PC-3 (cell line): ENCODE data around the gene MRAS. TPM values are rescaled to one million over a fixed set of nuclear protein-coding genes. Genes with fewer than 3 reads are reported as not detected.

Experiments used
- ATAC-seq: fragments of 200-7000 bp; cut with Tn5 transposase; 2 replicates; pipeline ENCODE4 v1.9.1; 2020; ENCODE audit warnings: mild to moderate bottlenecking, moderate library complexity
- BruUV-seq: library from RNA; stranded (reverse); fragments of 400-500 nt; replicated peaks from 2 replicates; lab custom pipeline; 2021; lab: Mats Ljungman, UMichigan
- CTCF ChIA-PET: fragments of 300-600 bp; sonication (Branson Sonifier 250); formaldehyde crosslinking; loops from one replicate; lab custom pipeline; 2022; ENCODE audit warnings: antibody characterized with exemption; lab: Charles Lee
- POLR2A ChIA-PET: fragments of 300-600 bp; sonication (Branson Sonifier 250); formaldehyde crosslinking; loops from one replicate; lab custom pipeline; 2022; ENCODE audit warnings: antibody characterized with exemption; ENCODE audit not compliant: unreplicated experiment; lab: Charles Lee
- DNase-seq: peaks from one replicate; pipeline ENCODE4 v3.0.0-alpha.2; 2015
- H2AFZ ChIP-seq: fragments of 300-600 bp; sonication (generic); 2 replicates; pipeline ENCODE4 v1.6.0; 2016; ENCODE audit warnings: antibody characterized with exemption, low read length
- H3F3A ChIP-seq: fragments of 300-600 bp; sonication (generic); one replicate; pipeline ENCODE4 v1.6.0; 2017; ENCODE audit warnings: antibody characterized with exemption, low read length, control low read depth, mild to moderate bottlenecking; ENCODE audit not compliant: unreplicated experiment
- H3K27ac ChIP-seq: fragments of 300-600 bp; sonication (generic); 2 replicates; pipeline ENCODE4 v1.5.1; 2016; ENCODE audit warnings: mild to moderate bottlenecking, low read length
- H3K27me3 ChIP-seq: fragments of 300-600 bp; sonication (generic); 2 replicates; pipeline ENCODE4 v1.6.1; 2016; ENCODE audit warnings: low read length, mixed read lengths
- H3K36me3 ChIP-seq: fragments of 300-600 bp; sonication (generic); 2 replicates; pipeline ENCODE4 v1.6.1; 2016; ENCODE audit warnings: low read depth, mixed run types, low read length, mixed read lengths
- H3K4me1 ChIP-seq: fragments of 300-600 bp; sonication (generic); 2 replicates; pipeline ENCODE4 v1.5.1; 2016; ENCODE audit warnings: low read length; ENCODE audit not compliant: insufficient read depth
- H3K4me2 ChIP-seq: fragments of 300-600 bp; sonication (generic); 2 replicates; pipeline ENCODE4 v1.6.0; 2016; ENCODE audit warnings: low read length
- H3K4me3 ChIP-seq: fragments of 300-600 bp; sonication (generic); 2 replicates; pipeline ENCODE4 v1.5.1; 2016; ENCODE audit warnings: mild to moderate bottlenecking, low read length, mixed read lengths
- H3K79me2 ChIP-seq: fragments of 300-600 bp; sonication (generic); 2 replicates; pipeline ENCODE4 v1.6.1; 2017; ENCODE audit warnings: low read length, mixed read lengths
- H3K9ac ChIP-seq: fragments of 300-600 bp; sonication (generic); 2 replicates; pipeline ENCODE4 v1.6.0; 2016; ENCODE audit warnings: mild to moderate bottlenecking, low read length
- H3K9me2 ChIP-seq: fragments of 300-600 bp; sonication (generic); replicated peaks from 2 replicates; pipeline ENCODE4 v1.6.1; 2016; ENCODE audit warnings: mixed run types, low read length, mixed read lengths
- H3K9me3 ChIP-seq: fragments of 300-600 bp; sonication (generic); 2 replicates; pipeline ENCODE4 v1.6.1; 2016; ENCODE audit warnings: low read length, mixed read lengths
- H4K20me1 ChIP-seq: fragments of 300-600 bp; sonication (generic); 2 replicates; pipeline ENCODE4 v1.6.1; 2016; ENCODE audit warnings: low read length, mixed read lengths
- EZH2 ChIP-seq: fragments of 300-600 bp; sonication (generic); IDR thresholded peaks from one replicate; pipeline ENCODE4 v1.6.1; 2017; ENCODE audit warnings: antibody characterized with exemption, mild to moderate bottlenecking, low read length; ENCODE audit not compliant: unreplicated experiment
- EZH2phosphoT487 ChIP-seq: fragments of 300-600 bp; sonication (generic); IDR thresholded peaks from 2 replicates; pipeline ENCODE4 v1.6.1; 2018; ENCODE audit warnings: mild to moderate bottlenecking, antibody characterized with exemption, low read length, borderline replicate concordance
- intact Hi-C: fragments of 100-400 bp; cut with micrococcal nuclease; formaldehyde crosslinking; loops from 2 replicates; pipeline ENCODE4 v1.9.0; 2023
- total RNA-seq: library from RNA; depleted of rRNA; stranded (reverse); fragments of >200 nt; gene quantifications from 2 replicates; pipeline ENCODE4 v1.2.3, GENCODE V29; 2014
- TF ChIP-seq, protein P1 (sequence below): fragments of 300-600 bp; sonication (generic); conservative IDR thresholded peaks from 2 replicates; pipeline ENCODE4 v1.5.1; 2017; ENCODE audit warnings: antibody characterized with exemption, low read depth, mild to moderate bottlenecking, low read length

Gene MRAS
- total RNA-seq, 1 experiment from 2014 or later = 2.8 TPM

DNA sequence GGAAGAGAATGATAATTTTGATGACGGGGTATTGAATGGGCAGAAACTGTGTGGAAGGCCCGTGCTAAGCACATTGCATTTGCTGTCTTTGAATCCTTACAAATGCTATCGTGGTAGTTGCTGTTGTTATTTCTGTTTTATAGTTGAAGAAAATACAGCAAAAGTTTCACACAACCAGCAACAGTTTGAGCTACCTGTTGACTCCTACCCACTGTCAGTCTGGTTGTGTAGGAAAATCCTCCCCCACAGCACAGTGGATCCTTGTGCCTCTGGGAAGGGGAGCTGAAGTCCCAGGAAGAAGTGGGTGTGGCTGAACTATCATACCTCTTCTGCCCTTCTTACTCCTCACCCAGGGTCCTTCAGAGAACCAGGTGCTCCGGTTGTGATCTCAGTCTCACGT, 29.4 kb downstream of the MRAS start:
- no peak overlapping the region for H3K4me3 ChIP-seq
- no peak overlapping the region for H2AFZ ChIP-seq
- H3K27ac ChIP-seq = no peak overlapping the region
- ChIA-PET CTCF (no interaction called here), POLR2A (no interaction called here)
- no peaks in the 10 kb centered on the region for H4K20me1 ChIP-seq
- no peaks in the 10 kb centered on the region for H3K9me3 ChIP-seq
- no peaks in the 10 kb centered on the region for H3K79me2 ChIP-seq
- no peaks in the 10 kb centered on the region for H3F3A ChIP-seq
- H3K9ac ChIP-seq = no peak overlapping the region
- no peak overlapping the region for H3K4me2 ChIP-seq
- H3K9me2 ChIP-seq = no peaks in the 10 kb centered on the region
- DNase-seq (no peak), ATAC-seq (no peak)
- TF ChIP-seq, protein P1, sequence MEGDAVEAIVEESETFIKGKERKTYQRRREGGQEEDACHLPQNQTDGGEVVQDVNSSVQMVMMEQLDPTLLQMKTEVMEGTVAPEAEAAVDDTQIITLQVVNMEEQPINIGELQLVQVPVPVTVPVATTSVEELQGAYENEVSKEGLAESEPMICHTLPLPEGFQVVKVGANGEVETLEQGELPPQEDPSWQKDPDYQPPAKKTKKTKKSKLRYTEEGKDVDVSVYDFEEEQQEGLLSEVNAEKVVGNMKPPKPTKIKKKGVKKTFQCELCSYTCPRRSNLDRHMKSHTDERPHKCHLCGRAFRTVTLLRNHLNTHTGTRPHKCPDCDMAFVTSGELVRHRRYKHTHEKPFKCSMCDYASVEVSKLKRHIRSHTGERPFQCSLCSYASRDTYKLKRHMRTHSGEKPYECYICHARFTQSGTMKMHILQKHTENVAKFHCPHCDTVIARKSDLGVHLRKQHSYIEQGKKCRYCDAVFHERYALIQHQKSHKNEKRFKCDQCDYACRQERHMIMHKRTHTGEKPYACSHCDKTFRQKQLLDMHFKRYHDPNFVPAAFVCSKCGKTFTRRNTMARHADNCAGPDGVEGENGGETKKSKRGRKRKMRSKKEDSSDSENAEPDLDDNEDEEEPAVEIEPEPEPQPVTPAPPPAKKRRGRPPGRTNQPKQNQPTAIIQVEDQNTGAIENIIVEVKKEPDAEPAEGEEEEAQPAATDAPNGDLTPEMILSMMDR = no peak
- TF ChIP-seq EZH2 (no peak), EZH2phosphoT487 (no peak)
- intact Hi-C loops = no loop called here
- no peaks in the 10 kb centered on the region for H3K4me1 ChIP-seq
- H3K27me3 ChIP-seq = no peaks in the 10 kb centered on the region
- H3K36me3 ChIP-seq = no peaks in the 10 kb centered on the region
- BruUV-seq = no TSS peak

DNA sequence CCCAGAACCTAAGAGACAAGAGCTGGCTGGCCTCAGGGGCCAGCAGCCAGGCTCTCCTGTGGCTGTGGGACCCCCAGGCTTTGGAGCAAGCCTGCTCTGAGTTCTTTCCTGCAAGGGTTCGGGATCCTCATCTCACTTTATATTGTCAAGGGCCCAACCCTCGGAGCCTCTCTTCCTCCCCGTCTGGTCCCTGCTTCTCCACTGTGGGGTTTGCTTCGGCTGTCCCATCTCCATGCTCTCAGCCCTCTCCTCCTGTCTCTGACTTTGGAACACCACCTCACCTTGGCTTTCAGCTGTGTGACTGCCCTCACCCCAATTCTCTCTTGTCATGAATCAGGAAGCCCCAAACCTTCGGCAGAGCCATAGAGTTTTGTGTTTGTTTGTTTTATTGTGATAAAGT, 30.0 kb downstream of the MRAS start:
- ChIA-PET POLR2A (no interaction called here), CTCF (no interaction called here)
- no TSS peak for BruUV-seq
- Histone ChIP-seq H3K4me1 (no peaks in the 10 kb centered on the region), H2AFZ (no peak overlapping the region), H3K27ac (no peak overlapping the region), H3K4me3 (no peak overlapping the region), H3K9ac (no peak overlapping the region), H3K4me2 (no peak overlapping the region), H3K79me2 (no peaks in the 10 kb centered on the region), H3K9me3 (no peaks in the 10 kb centered on the region), H3K9me2 (no peaks in the 10 kb centered on the region), H3F3A (no peaks in the 10 kb centered on the region), H3K27me3 (no peaks in the 10 kb centered on the region), H3K36me3 (no peaks in the 10 kb centered on the region), H4K20me1 (no peaks in the 10 kb centered on the region)
- TF ChIP-seq, protein P1 = no peak
- TF ChIP-seq EZH2phosphoT487 (no peak), EZH2 (no peak)
- ATAC-seq = no peak
- DNase-seq = no peak
- intact Hi-C loops = no loop called here

DNA sequence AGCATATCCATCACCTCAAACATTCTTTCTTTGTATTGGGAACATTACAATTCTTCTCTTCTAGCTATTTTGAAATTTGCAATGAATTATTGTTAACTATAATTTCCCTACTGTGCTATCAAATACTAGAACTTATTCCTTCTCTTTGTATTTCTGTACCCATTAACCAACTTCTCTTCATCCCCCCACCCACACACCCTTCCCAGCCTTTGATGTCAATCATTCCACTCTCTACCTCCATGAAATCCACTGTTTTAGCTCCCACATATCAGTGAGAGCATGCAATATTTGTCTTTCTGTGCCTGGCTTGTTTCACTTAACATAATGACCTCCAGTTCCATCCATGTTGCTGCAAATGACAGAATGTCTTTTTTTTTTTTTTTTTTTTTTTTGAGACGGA, 30.6 kb downstream of the MRAS start:
- Histone ChIP-seq H3K27me3 (no peaks in the 10 kb centered on the region), H3K27ac (no peak overlapping the region), H3K36me3 (no peaks in the 10 kb centered on the region), H3K9ac (no peak overlapping the region), H3K4me1 (no peaks in the 10 kb centered on the region), H3K4me2 (no peak overlapping the region), H3K4me3 (no peak overlapping the region), H3K79me2 (no peaks in the 10 kb centered on the region), H3F3A (no peaks in the 10 kb centered on the region), H3K9me2 (no peaks in the 10 kb centered on the region), H2AFZ (no peak overlapping the region), H3K9me3 (no peaks in the 10 kb centered on the region), H4K20me1 (no peaks in the 10 kb centered on the region)
- POLR2A ChIA-PET = no interaction called here
- no TSS peak for BruUV-seq
- ATAC-seq (no peak), DNase-seq (no peak)
- CTCF ChIA-PET = no interaction called here
- intact Hi-C loops = no loop called here
- TF ChIP-seq EZH2 (no peak), EZH2phosphoT487 (no peak)
- TF ChIP-seq, protein P1 = no peak
